SK-N-SH (cell line): ENCODE results near the gene NCAM1. TPM values are rescaled to one million over a fixed set of nuclear protein-coding genes. Genes with fewer than 3 reads are reported as not detected.

ENCODE experiments used
- CTCF ChIA-PET: fragments of 300-600, 350-600 bp; formaldehyde crosslinking; extraction: SDS; loops from one replicate; lab custom pipeline; 2021; lab: Yijun Ruan, JAX
- POLR2A ChIA-PET: fragments of 350-600 bp; sonication (Branson Sonifier 250); formaldehyde crosslinking; extraction: SDS; loops from one replicate; lab custom pipeline; 2020; ENCODE audit warnings: antibody characterized with exemption, inconsistent platforms; lab: Yijun Ruan, JAX
- DNase-seq: peaks from one replicate; pipeline ENCODE4 v3.0.0; 2012
- H2AFZ ChIP-seq: fragments of 200-600 bp; sonication (generic); 2 replicates; pipeline ENCODE4 v1.8.1; 2016; ENCODE audit warnings: antibody characterized with exemption, mild to moderate bottlenecking, low read depth
- H3F3A ChIP-seq: fragments of 200-600 bp; sonication (generic); replicated peaks from 2 replicates; pipeline ENCODE3; 2016; ENCODE audit warnings: antibody characterized with exemption, mild to moderate bottlenecking; ENCODE audit not compliant: insufficient read depth
- H3K27ac ChIP-seq, 2 experiments: fragments of 200-500 bp in 1 of 2; fragments of 200-600 bp in 1 of 2; sonication (Bioruptor generic) in 1 of 2; sonication (generic), shearing (Covaris generic) in 1 of 2; 2 replicates each; pipeline versions ENCODE4 v1.5.1 to v1.6.1; 2014 to 2016; ENCODE audit warnings: low read depth in 2 of 2, inconsistent platforms in 1 of 2, low read length in 1 of 2, mild to moderate bottlenecking in 1 of 2, mixed read lengths in 1 of 2
- H3K27me3 ChIP-seq: fragments of 200-600 bp; sonication (generic), shearing (Covaris generic); 2 replicates; pipeline ENCODE4 v1.6.1; 2016; ENCODE audit warnings: mixed run types; ENCODE audit not compliant: insufficient read depth
- H3K36me3 ChIP-seq, 2 experiments: fragments of 200-500 bp in 1 of 2; fragments of 200-600 bp in 1 of 2; sonication (Bioruptor generic) in 1 of 2; sonication (generic) in 1 of 2; replicated peaks in 1 of 2; 2 replicates each; pipeline versions ENCODE3 to v1.5.1; 2014 to 2016; ENCODE audit warnings: low read length in 1 of 2, mild to moderate bottlenecking in 1 of 2; ENCODE audit not compliant: insufficient read depth in 2 of 2, control insufficient read depth in 1 of 2
- H3K4me1 ChIP-seq, 2 experiments: fragments of 200-500 bp in 1 of 2; fragments of 200-600 bp in 1 of 2; sonication (Bioruptor generic) in 1 of 2; sonication (generic), shearing (Covaris generic) in 1 of 2; 2 replicates each; pipeline versions ENCODE4 v1.5.1 to v1.6.1; 2014 to 2016; ENCODE audit warnings: low read depth in 1 of 2, low read length in 1 of 2, mixed run types in 1 of 2; ENCODE audit not compliant: insufficient read depth in 2 of 2, control insufficient read depth in 1 of 2
- H3K4me2 ChIP-seq: fragments of 200-600 bp; sonication (generic), shearing (Covaris generic); 2 replicates; pipeline ENCODE4 v1.6.1; 2017; ENCODE audit warnings: mixed run types
- H3K4me3 ChIP-seq, 2 experiments: fragments of 200-500 bp in 1 of 2; fragments of 200-600 bp in 1 of 2; sonication (Bioruptor generic) in 1 of 2; sonication (generic), shearing (Covaris generic) in 1 of 2; 2 replicates each; pipeline versions ENCODE4 v1.5.1 to v1.8.1; 2014 to 2016; ENCODE audit warnings: low read depth in 2 of 2, inconsistent platforms in 1 of 2, low read length in 1 of 2, mild to moderate bottlenecking in 1 of 2, mixed read lengths in 1 of 2, moderate library complexity in 1 of 2
- H3K79me2 ChIP-seq: fragments of 200-600 bp; sonication (generic); 2 replicates; pipeline ENCODE4 v1.8.1; 2017; ENCODE audit warnings: mild to moderate bottlenecking; ENCODE audit not compliant: insufficient read depth
- H3K9ac ChIP-seq: fragments of 200-600 bp; sonication (generic); 2 replicates; pipeline ENCODE4 v1.6.1; 2017; ENCODE audit warnings: mixed run types
- H3K9me2 ChIP-seq: fragments of 200-600 bp; sonication (generic); 2 replicates; pipeline ENCODE4 v1.6.1; 2017; ENCODE audit warnings: mixed run types
- H3K9me3 ChIP-seq: fragments of 200-600 bp; sonication (generic); 2 replicates; pipeline ENCODE4 v1.6.1; 2017; ENCODE audit warnings: mixed run types, mild to moderate bottlenecking, moderate library complexity
- H4K20me1 ChIP-seq: fragments of 200-600 bp; sonication (generic); 2 replicates; pipeline ENCODE4 v1.6.1; 2017; ENCODE audit warnings: mild to moderate bottlenecking, mixed run types; ENCODE audit not compliant: insufficient read depth
- CHD2 ChIP-seq: fragments of 150-350 bp; IDR thresholded peaks from 2 replicates; pipeline ENCODE4 v1.6.1; 2018; ENCODE audit warnings: low read length; ENCODE audit not compliant: partially characterized antibody
- ELF1 ChIP-seq: IDR thresholded peaks from 2 replicates; pipeline ENCODE4 v1.4.0; 2012
- EZH2phosphoT487 ChIP-seq: fragments of 200-600 bp; sonication (generic); IDR thresholded peaks from 2 replicates; pipeline ENCODE4 v1.6.1; 2017; ENCODE audit warnings: low read depth, mixed run types, mild to moderate bottlenecking, antibody characterized with exemption, moderate library complexity, borderline replicate concordance
- FOXJ3 ChIP-seq: sonication (generic); formaldehyde crosslinking; IDR thresholded peaks from 2 replicates; pipeline ENCODE4 v1.5.1; 2020; ENCODE audit warnings: mild to moderate bottlenecking, missing genetic modification reagents
- FOXM1 ChIP-seq: IDR thresholded peaks from 2 replicates; pipeline ENCODE4 v1.4.0; 2012; ENCODE audit warnings: low read depth, mild to moderate bottlenecking
- GABPA ChIP-seq: IDR thresholded peaks from 2 replicates; pipeline ENCODE4 v1.4.0; 2012; ENCODE audit warnings: low read depth, mild to moderate bottlenecking
- MEF2A ChIP-seq: IDR thresholded peaks from 2 replicates; pipeline ENCODE4 v1.4.0; 2012; ENCODE audit warnings: low read depth, borderline replicate concordance
- MXI1 ChIP-seq: IDR thresholded peaks from 2 replicates; pipeline ENCODE4 v1.6.1; 2012; ENCODE audit warnings: mild to moderate bottlenecking, low read depth, low read length, improper control_type of control experiment
- NFIC ChIP-seq: IDR thresholded peaks from 2 replicates; pipeline ENCODE4 v1.4.0; 2012; ENCODE audit warnings: borderline replicate concordance
- NRF1 ChIP-seq: IDR thresholded peaks from 2 replicates; pipeline ENCODE4 v1.6.1; 2012; ENCODE audit warnings: low read depth, mild to moderate bottlenecking, low read length
- RCOR1 ChIP-seq: fragments of 150-350 bp; IDR thresholded peaks from 2 replicates; pipeline ENCODE4 v1.6.1; 2017; ENCODE audit warnings: antibody characterized with exemption, low read length
- TEAD4 ChIP-seq: IDR thresholded peaks from 2 replicates; pipeline ENCODE4 v1.4.0; 2012; ENCODE audit warnings: mild to moderate bottlenecking, borderline replicate concordance; ENCODE audit not compliant: insufficient read depth
- WGBS: methylation state at CpG from one replicate; pipeline ENCODE4 v1.1.6; 2017; ENCODE audit warnings: low lambda C conversion rate; 5-methylcytosine and 5-hydroxymethylcytosine counted together
- polyA plus RNA-seq, 3 experiments: library from polyadenylated mRNA; depleted of rRNA; stranded (reverse); fragments of >200 nt; gene quantifications; 2 replicates each; pipeline ENCODE4 v1.2.3, GENCODE V29; 2012
- TF ChIP-seq, protein P1 (sequence below): IDR thresholded peaks from 2 replicates; pipeline ENCODE4; 2012
- TF ChIP-seq, protein P2 (sequence below): fragments of 150-350 bp; IDR thresholded peaks from 2 replicates; pipeline ENCODE4 v1.6.1; 2017; ENCODE audit warnings: antibody characterized with exemption, low read length, low read depth, borderline replicate concordance
- TF ChIP-seq, protein P3 (sequence below): IDR thresholded peaks from 2 replicates; pipeline ENCODE4 v1.4.0; 2012; ENCODE audit warnings: low read depth
- TF ChIP-seq, protein P4 (sequence below): fragments of 200-600 bp; sonication (generic); IDR thresholded peaks from 2 replicates; pipeline ENCODE4 v1.6.1; 2017; ENCODE audit warnings: antibody characterized with exemption, mild to moderate bottlenecking, moderate library complexity
- TF ChIP-seq, protein P5 (sequence below): IDR thresholded peaks from 2 replicates; pipeline ENCODE4 v1.4.0; 2012; ENCODE audit warnings: low read depth, borderline replicate concordance
- TF ChIP-seq, protein P6 (sequence below): IDR thresholded peaks from 2 replicates; pipeline ENCODE4 v1.4.0; 2012; ENCODE audit warnings: low read depth, borderline replicate concordance

Gene NCAM1
- polyA plus RNA-seq, 1 of the 3 experiments (the other 2 are of a cell fraction) = 19.4 TPM

DNA sequence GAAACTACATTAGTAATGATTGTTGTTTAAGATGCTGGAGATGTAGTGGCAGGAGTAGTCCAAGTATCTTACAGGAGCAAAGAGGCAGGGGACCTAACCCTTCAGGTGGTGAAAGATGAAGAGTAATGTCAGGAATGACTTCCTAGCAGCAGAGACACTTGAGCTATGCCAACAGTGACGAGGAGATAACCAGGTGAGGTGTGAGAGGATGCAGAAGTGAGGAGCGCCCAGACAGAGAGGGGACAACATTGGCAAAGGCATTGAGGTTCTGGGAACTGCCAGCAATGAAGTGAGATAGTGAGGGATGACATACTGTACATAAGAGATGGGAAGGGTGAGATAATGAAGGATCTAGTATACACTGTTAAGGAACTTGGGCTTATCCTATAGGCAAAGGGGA is 95.8 kb downstream of the NCAM1 start:
- TF ChIP-seq EZH2phosphoT487 (no peak), GABPA (no peak), FOXM1 (no peak)
- TF ChIP-seq, protein P1, sequence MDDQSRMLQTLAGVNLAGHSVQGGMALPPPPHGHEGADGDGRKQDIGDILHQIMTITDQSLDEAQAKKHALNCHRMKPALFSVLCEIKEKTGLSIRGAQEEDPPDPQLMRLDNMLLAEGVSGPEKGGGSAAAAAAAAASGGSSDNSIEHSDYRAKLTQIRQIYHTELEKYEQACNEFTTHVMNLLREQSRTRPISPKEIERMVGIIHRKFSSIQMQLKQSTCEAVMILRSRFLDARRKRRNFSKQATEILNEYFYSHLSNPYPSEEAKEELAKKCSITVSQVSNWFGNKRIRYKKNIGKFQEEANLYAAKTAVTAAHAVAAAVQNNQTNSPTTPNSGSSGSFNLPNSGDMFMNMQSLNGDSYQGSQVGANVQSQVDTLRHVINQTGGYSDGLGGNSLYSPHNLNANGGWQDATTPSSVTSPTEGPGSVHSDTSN = no peak
- TF ChIP-seq, protein P2, sequence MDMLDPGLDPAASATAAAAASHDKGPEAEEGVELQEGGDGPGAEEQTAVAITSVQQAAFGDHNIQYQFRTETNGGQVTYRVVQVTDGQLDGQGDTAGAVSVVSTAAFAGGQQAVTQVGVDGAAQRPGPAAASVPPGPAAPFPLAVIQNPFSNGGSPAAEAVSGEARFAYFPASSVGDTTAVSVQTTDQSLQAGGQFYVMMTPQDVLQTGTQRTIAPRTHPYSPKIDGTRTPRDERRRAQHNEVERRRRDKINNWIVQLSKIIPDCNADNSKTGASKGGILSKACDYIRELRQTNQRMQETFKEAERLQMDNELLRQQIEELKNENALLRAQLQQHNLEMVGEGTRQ = no peak
- TF ChIP-seq, protein P3, sequence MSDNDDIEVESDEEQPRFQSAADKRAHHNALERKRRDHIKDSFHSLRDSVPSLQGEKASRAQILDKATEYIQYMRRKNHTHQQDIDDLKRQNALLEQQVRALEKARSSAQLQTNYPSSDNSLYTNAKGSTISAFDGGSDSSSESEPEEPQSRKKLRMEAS = no peak
- TF ChIP-seq, protein P4, sequence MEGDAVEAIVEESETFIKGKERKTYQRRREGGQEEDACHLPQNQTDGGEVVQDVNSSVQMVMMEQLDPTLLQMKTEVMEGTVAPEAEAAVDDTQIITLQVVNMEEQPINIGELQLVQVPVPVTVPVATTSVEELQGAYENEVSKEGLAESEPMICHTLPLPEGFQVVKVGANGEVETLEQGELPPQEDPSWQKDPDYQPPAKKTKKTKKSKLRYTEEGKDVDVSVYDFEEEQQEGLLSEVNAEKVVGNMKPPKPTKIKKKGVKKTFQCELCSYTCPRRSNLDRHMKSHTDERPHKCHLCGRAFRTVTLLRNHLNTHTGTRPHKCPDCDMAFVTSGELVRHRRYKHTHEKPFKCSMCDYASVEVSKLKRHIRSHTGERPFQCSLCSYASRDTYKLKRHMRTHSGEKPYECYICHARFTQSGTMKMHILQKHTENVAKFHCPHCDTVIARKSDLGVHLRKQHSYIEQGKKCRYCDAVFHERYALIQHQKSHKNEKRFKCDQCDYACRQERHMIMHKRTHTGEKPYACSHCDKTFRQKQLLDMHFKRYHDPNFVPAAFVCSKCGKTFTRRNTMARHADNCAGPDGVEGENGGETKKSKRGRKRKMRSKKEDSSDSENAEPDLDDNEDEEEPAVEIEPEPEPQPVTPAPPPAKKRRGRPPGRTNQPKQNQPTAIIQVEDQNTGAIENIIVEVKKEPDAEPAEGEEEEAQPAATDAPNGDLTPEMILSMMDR = no peak
- WGBS = 77% methylated on average over 2 of the region's 2 CpGs
- Histone ChIP-seq H2AFZ (no peak overlapping the region), H3K4me1 (no peaks in the 10 kb centered on the region), H4K20me1 (no peaks in the 10 kb centered on the region), H3K9me3 (no peaks in the 10 kb centered on the region), H3K4me3 (no peak overlapping the region), H3K27ac (no peak overlapping the region), H3F3A (no peaks in the 10 kb centered on the region), H3K4me2 (no peak overlapping the region), H3K79me2 (no peaks in the 10 kb centered on the region), H3K9ac (no peak overlapping the region), H3K27me3 (no peaks in the 10 kb centered on the region), H3K9me2 (no peaks in the 10 kb centered on the region), H3K36me3 (no peaks in the 10 kb centered on the region)
- no peak for DNase-seq
- ChIA-PET POLR2A (no interaction called here), CTCF (interaction anchor here (0.6 to 0.7 kb wide), 2 partner anchors 10 to 15 kb away, joined by 3 read pairs; no protein-coding TSS in a partner anchor)

DNA sequence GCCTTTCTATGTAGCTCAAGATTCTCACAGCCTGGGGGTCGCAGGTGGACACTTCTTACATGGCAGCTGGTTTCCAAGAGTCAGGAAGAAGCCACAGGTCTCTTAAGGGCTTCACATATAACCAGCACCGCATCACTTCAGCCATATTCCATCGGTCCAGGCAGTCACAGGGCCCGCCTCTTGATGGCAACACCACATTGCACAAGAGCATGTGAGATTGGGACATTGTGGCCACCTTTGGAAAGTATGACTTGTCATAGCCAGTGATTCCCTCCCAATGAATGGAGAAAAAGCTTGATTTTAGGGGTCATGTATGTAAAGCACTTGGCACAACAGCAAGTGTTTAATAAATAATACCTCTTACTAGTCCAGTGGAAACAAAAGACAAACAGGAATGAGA is 98.3 kb downstream of the NCAM1 start:
- Histone ChIP-seq H3K4me2 (no peak overlapping the region), H4K20me1 (no peaks in the 10 kb centered on the region), H3K4me1 (no peaks in the 10 kb centered on the region), H3K9ac (no peak overlapping the region), H3K79me2 (no peaks in the 10 kb centered on the region), H3F3A (no peaks in the 10 kb centered on the region), H3K4me3 (no peak overlapping the region), H3K9me3 (no peaks in the 10 kb centered on the region), H3K9me2 (no peaks in the 10 kb centered on the region), H2AFZ (no peak overlapping the region), H3K27me3 (no peaks in the 10 kb centered on the region), H3K36me3 (no peaks in the 10 kb centered on the region), H3K27ac (no peak overlapping the region)
- 80% methylated on average over 4 of the region's 4 CpGs for WGBS
- ChIA-PET POLR2A (no interaction called here), CTCF (no interaction called here)
- DNase-seq = no peak
- TF ChIP-seq TEAD4 = no peak
- TF ChIP-seq CHD2 = no peak
- TF ChIP-seq, protein P2 = no peak
- no peak for TF ChIP-seq MXI1
- TF ChIP-seq, protein P5, sequence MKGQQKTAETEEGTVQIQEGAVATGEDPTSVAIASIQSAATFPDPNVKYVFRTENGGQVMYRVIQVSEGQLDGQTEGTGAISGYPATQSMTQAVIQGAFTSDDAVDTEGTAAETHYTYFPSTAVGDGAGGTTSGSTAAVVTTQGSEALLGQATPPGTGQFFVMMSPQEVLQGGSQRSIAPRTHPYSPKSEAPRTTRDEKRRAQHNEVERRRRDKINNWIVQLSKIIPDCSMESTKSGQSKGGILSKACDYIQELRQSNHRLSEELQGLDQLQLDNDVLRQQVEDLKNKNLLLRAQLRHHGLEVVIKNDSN = no peak
- no peak for TF ChIP-seq FOXJ3 (CRISPR knock-in tag)
- no peak for TF ChIP-seq ELF1
- TF ChIP-seq RCOR1 = no peak
- TF ChIP-seq FOXM1 = no peak
- TF ChIP-seq, protein P1 = no peak
- TF ChIP-seq NFIC = no peak
- TF ChIP-seq NRF1 = no peak
- no peak for TF ChIP-seq MEF2A
- TF ChIP-seq GABPA = no peak
- TF ChIP-seq, protein P6, sequence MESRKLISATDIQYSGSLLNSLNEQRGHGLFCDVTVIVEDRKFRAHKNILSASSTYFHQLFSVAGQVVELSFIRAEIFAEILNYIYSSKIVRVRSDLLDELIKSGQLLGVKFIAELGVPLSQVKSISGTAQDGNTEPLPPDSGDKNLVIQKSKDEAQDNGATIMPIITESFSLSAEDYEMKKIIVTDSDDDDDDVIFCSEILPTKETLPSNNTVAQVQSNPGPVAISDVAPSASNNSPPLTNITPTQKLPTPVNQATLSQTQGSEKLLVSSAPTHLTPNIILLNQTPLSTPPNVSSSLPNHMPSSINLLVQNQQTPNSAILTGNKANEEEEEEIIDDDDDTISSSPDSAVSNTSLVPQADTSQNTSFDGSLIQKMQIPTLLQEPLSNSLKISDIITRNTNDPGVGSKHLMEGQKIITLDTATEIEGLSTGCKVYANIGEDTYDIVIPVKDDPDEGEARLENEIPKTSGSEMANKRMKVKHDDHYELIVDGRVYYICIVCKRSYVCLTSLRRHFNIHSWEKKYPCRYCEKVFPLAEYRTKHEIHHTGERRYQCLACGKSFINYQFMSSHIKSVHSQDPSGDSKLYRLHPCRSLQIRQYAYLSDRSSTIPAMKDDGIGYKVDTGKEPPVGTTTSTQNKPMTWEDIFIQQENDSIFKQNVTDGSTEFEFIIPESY = no peak
